ENCODE measurements around the gene TMEFF2. TPM values are rescaled to one million over a fixed set of nuclear protein-coding genes. Genes with fewer than 3 reads are reported as not detected.

Gene TMEFF2
- total and polyA plus RNA-seq, 2 experiments from 2014 or later = 1.7 to 2.2 TPM

GRCh38 chr2:191908874-191909273, 285.9 kb downstream of the TMEFF2 start (continued):
- TF ChIP-seq ZNF462 (CRISPR knock-in tag; IDR thresholded peaks at IDR 0.05) (no peak), ZNF331 (CRISPR knock-in tag; IDR thresholded peaks at IDR 0.05; ENCODE audit: low read depth) (no peak), EZH2 (IDR thresholded peaks at IDR 0.05; ENCODE audit: low read depth, unreplicated experiment) (no peak), EZH2phosphoT487 (IDR thresholded peaks at IDR 0.05; ENCODE audit: unreplicated experiment) (no peak), ZNF114 (CRISPR knock-in tag; IDR thresholded peaks at IDR 0.05) (no peak), POLR2AphosphoS5 (IDR thresholded peaks at IDR 0.05; ENCODE audit: low read depth) (no peak)

GRCh38 chr2:191907545-191907944, 287.2 kb downstream of the TMEFF2 start:
- H3K27ac Mint-ChIP-seq = no peak overlapping the region; the same call in 1 of the 2 replicates

More at GRCh38 chr2:191907545-191907944, 287.2 kb downstream of the TMEFF2 start:
- TF ChIP-seq CTCF (conservative IDR thresholded peaks at IDR 0.05; ENCODE audit: low read depth in 2 of 2) (peak in 1 of 2 experiments; percentile 39; a peak in 2 of 4 replicates), EZH2 (IDR thresholded peaks at IDR 0.05; ENCODE audit: low read depth, unreplicated experiment) (no peak), REST (IDR thresholded peaks at IDR 0.05; ENCODE audit: unreplicated experiment) (no peak), POLR2AphosphoS5 (IDR thresholded peaks at IDR 0.05; ENCODE audit: low read depth) (no peak)
- peak overlapping the region; percentile 16; the same call in 1 of the 2 replicates for H2AFZ ChIP-seq
- H3K9me3 Mint-ChIP-seq = peaks cover 2% of the 10 kb centered on the region; the same call in 2 of the 3 replicates
- peaks cover 3% of the 10 kb centered on the region; the same call in 1 of the 3 replicates for H3K36me3 Mint-ChIP-seq (ENCODE audit: low read depth)
- no peaks in the 10 kb centered on the region for H3K9me2 ChIP-seq (ENCODE audit: insufficient read depth)
- no peak overlapping the region for H3K27ac ChIP-seq (ENCODE audit: low read depth)
- DNase-seq (ENCODE audit: low spot score) (no peak), ATAC-seq (no peak; the same call in 2 of the 3 replicates)
- peaks cover 35% of the 10 kb centered on the region for H3K4me1 Mint-ChIP-seq
- no peaks in the 10 kb centered on the region for H3K79me2 ChIP-seq (replicated peaks; ENCODE audit: insufficient read depth)
- H4K20me1 ChIP-seq (replicated peaks; ENCODE audit: insufficient read depth) = no peaks in the 10 kb centered on the region
- H3K4me3 ChIP-seq = no peak overlapping the region
- no peaks in the 10 kb centered on the region for H3F3A ChIP-seq (replicated peaks; ENCODE audit: low read depth)
- peaks cover 2% of the 10 kb centered on the region for H3K27me3 Mint-ChIP-seq (ENCODE audit: insufficient read depth, low read depth, poor library complexity)
- H3K4me3 Mint-ChIP-seq = no peak overlapping the region
- H3K4me2 ChIP-seq = no peak overlapping the region
- H3K27me3 ChIP-seq (ENCODE audit: insufficient read depth) = no peaks in the 10 kb centered on the region
- peaks cover 5% of the 10 kb centered on the region; the same call in 1 of the 2 replicates for H3K36me3 ChIP-seq (ENCODE audit: insufficient read depth)
- peaks cover 9% of the 10 kb centered on the region for H3K4me1 ChIP-seq (ENCODE audit: insufficient read depth)
